ENCODE data around the gene ZNF225.
A peak's percentile ranks its signal among the peaks of the same experiment; 100 is the strongest.

ZNF225 gene

DNA sequence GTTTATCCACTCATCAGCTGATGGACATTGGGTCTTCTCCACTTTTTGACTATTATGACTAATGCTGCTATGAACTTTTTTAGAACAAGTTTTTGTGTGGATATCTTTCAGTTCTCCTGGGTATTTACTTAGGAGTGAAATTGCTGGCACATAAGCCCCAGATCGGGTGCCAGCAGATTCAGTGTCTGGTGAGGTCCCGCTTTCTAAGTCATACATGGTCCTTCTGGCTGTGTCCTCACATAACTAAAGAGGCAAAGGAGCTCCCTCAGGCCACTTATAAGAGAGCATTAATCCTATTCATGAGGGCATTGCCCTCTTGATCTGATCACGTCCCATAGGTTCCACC is 51.1 kb downstream of the ZNF225 start (continued):
- TF ChIP-seq, protein P1, sequence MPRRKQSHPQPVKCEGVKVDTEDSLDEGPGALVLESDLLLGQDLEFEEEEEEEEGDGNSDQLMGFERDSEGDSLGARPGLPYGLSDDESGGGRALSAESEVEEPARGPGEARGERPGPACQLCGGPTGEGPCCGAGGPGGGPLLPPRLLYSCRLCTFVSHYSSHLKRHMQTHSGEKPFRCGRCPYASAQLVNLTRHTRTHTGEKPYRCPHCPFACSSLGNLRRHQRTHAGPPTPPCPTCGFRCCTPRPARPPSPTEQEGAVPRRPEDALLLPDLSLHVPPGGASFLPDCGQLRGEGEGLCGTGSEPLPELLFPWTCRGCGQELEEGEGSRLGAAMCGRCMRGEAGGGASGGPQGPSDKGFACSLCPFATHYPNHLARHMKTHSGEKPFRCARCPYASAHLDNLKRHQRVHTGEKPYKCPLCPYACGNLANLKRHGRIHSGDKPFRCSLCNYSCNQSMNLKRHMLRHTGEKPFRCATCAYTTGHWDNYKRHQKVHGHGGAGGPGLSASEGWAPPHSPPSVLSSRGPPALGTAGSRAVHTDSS (tag by site-specific recombination; IDR thresholded peaks at IDR 0.05) = peak; percentile 66; the same call in 1 of the 2 replicates
- no peak for TF ChIP-seq ZNF140 (tag by site-specific recombination; IDR thresholded peaks at IDR 0.05)
- TF ChIP-seq ZNF660 (tag by site-specific recombination; IDR thresholded peaks at IDR 0.05) = no peak
- TF ChIP-seq ZNF404 (tag by site-specific recombination; IDR thresholded peaks at IDR 0.05) = no peak
- TF ChIP-seq ZXDB (tag by site-specific recombination; IDR thresholded peaks at IDR 0.05) = no peak
- no peak for TF ChIP-seq ZNF426 (tag by site-specific recombination; IDR thresholded peaks at IDR 0.05)
- no peak for TF ChIP-seq ZNF37A (tag by site-specific recombination; IDR thresholded peaks at IDR 0.05)
- TF ChIP-seq FEZF1 (tag by site-specific recombination; IDR thresholded peaks at IDR 0.05) = no peak
- TF ChIP-seq ZNF114 (tag by site-specific recombination; IDR thresholded peaks at IDR 0.05) = 0 out of 2 replicates have a peak, but pooled peaks have one; percentile 22
- TF ChIP-seq, protein P2, sequence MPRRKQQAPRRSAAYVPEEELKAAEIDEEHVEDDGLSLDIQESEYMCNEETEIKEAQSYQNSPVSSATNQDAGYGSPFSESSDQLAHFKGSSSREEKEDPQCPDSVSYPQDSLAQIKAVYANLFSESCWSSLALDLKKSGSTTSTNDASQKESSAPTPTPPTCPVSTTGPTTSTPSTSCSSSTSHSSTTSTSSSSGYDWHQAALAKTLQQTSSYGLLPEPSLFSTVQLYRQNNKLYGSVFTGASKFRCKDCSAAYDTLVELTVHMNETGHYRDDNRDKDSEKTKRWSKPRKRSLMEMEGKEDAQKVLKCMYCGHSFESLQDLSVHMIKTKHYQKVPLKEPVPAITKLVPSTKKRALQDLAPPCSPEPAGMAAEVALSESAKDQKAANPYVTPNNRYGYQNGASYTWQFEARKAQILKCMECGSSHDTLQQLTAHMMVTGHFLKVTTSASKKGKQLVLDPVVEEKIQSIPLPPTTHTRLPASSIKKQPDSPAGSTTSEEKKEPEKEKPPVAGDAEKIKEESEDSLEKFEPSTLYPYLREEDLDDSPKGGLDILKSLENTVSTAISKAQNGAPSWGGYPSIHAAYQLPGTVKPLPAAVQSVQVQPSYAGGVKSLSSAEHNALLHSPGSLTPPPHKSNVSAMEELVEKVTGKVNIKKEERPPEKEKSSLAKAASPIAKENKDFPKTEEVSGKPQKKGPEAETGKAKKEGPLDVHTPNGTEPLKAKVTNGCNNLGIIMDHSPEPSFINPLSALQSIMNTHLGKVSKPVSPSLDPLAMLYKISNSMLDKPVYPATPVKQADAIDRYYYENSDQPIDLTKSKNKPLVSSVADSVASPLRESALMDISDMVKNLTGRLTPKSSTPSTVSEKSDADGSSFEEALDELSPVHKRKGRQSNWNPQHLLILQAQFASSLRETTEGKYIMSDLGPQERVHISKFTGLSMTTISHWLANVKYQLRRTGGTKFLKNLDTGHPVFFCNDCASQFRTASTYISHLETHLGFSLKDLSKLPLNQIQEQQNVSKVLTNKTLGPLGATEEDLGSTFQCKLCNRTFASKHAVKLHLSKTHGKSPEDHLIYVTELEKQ (tag by site-specific recombination; IDR thresholded peaks at IDR 0.05; ENCODE audit: borderline replicate concordance) = no peak
- no peak for TF ChIP-seq ZNF707 (tag by site-specific recombination; IDR thresholded peaks at IDR 0.05)
- TF ChIP-seq, protein P3, sequence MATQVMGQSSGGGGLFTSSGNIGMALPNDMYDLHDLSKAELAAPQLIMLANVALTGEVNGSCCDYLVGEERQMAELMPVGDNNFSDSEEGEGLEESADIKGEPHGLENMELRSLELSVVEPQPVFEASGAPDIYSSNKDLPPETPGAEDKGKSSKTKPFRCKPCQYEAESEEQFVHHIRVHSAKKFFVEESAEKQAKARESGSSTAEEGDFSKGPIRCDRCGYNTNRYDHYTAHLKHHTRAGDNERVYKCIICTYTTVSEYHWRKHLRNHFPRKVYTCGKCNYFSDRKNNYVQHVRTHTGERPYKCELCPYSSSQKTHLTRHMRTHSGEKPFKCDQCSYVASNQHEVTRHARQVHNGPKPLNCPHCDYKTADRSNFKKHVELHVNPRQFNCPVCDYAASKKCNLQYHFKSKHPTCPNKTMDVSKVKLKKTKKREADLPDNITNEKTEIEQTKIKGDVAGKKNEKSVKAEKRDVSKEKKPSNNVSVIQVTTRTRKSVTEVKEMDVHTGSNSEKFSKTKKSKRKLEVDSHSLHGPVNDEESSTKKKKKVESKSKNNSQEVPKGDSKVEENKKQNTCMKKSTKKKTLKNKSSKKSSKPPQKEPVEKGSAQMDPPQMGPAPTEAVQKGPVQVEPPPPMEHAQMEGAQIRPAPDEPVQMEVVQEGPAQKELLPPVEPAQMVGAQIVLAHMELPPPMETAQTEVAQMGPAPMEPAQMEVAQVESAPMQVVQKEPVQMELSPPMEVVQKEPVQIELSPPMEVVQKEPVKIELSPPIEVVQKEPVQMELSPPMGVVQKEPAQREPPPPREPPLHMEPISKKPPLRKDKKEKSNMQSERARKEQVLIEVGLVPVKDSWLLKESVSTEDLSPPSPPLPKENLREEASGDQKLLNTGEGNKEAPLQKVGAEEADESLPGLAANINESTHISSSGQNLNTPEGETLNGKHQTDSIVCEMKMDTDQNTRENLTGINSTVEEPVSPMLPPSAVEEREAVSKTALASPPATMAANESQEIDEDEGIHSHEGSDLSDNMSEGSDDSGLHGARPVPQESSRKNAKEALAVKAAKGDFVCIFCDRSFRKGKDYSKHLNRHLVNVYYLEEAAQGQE (tag by site-specific recombination; IDR thresholded peaks at IDR 0.05) = no peak
- TF ChIP-seq, protein P4, sequence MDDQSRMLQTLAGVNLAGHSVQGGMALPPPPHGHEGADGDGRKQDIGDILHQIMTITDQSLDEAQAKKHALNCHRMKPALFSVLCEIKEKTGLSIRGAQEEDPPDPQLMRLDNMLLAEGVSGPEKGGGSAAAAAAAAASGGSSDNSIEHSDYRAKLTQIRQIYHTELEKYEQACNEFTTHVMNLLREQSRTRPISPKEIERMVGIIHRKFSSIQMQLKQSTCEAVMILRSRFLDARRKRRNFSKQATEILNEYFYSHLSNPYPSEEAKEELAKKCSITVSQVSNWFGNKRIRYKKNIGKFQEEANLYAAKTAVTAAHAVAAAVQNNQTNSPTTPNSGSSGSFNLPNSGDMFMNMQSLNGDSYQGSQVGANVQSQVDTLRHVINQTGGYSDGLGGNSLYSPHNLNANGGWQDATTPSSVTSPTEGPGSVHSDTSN (CRISPR knock-in tag; IDR thresholded peaks at IDR 0.05) = no peak
- no peak for TF ChIP-seq ZFP69B (tag by site-specific recombination; IDR thresholded peaks at IDR 0.05)
- 0 out of 2 replicates have a peak, but pooled peaks have one; percentile 45 for TF ChIP-seq KLF10 (tag by site-specific recombination; IDR thresholded peaks at IDR 0.05)
- no peak for TF ChIP-seq ZNF776 (tag by site-specific recombination; IDR thresholded peaks at IDR 0.05; ENCODE audit: borderline replicate concordance)
- TF ChIP-seq ZNF830 (tag by site-specific recombination; IDR thresholded peaks at IDR 0.05; ENCODE audit: low read depth) = no peak
- no peak for TF ChIP-seq ZNF121 (tag by site-specific recombination; IDR thresholded peaks at IDR 0.05)

All from HEK293 (cell line).